ENCODE data around the gene PYDC2. TPM values are rescaled to one million over a fixed set of nuclear protein-coding genes. Genes with fewer than 3 reads are reported as not detected.

The PYDC2 gene
- total RNA-seq, 4 donors from 2014 or later = not detected

GRCh38 chr3:191493336-191493735, 32.4 kb downstream of the PYDC2 start:
- TF ChIP-seq CTCF (IDR thresholded peaks at IDR 0.05; ENCODE audit: low read depth) = no peak

GRCh38 chr3:191499307-191500080, 38.5 kb downstream of the PYDC2 start:
- TF ChIP-seq CTCF (IDR thresholded peaks at IDR 0.05; ENCODE audit: low read depth) = no peak

- no peak for TF ChIP-seq CTCF (IDR thresholded peaks at IDR 0.05; ENCODE audit: low read depth)
Measured at GRCh38 chr3:191500892-191501291, 39.9 kb downstream of the PYDC2 start.

DNA sequence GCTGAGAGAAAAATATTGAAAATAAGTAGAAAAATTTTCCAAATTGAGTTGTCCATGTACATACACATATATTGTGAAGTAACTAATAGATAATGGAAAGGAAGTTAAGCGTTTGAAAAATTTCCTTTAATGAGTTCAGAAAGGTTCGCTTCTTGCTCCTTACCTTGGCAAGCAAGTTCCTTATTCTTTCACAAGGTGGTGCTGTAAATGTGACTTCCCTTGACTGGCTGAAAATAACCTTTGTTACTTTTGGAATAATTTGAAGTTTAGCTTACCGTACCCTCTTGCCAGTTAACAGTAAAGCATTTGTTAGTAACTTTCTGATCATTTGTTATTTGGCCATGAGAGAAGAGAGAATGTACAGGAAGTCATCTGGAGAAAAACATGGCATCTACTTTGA, 41.6 kb downstream of the PYDC2 start:
- TF ChIP-seq CTCF (IDR thresholded peaks at IDR 0.05; ENCODE audit: low read depth) = no peak

DNA sequence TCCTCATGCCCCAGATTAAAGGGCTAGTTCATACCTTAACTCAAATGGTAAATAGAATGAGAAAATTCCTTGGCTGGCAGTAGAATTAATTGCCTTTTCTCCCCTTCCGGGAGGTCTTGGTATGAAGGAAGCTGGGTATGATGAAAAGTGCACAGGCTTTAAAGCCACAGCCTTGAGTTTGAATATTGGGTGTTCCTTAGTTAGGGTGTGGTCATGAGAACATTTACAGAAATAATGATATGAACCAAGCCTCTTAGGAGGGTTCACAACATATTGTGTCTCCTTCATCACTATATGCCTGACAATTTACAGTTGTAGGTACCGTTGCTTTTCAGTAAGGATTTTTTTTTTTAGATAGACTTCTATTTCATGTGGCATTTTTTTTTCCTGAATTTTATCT, 48.1 kb downstream of the PYDC2 start:
- no peak for TF ChIP-seq CTCF (IDR thresholded peaks at IDR 0.05; ENCODE audit: low read depth)

Small RNAs within 50 kb of the gene (small RNA-seq; reads per million reads assigned to genes)
- not detected for gene PYDC2

Other genes with a start within 250 kb of the PYDC2 start
- gene CCDC50, start 131.8 kb upstream of the PYDC2 start, total RNA-seq = 100 to 1,000 TPM; 137 to 221 (median 160) TPM
- 1 to 10 TPM in 2 of 4 donors, under 1 TPM in 2; 0.82 to 2.0 (median 1.1) TPM for gene UTS2B, start 130.6 kb upstream of the PYDC2 start, total RNA-seq